B cell (primary cell): ENCODE data around the gene NDUFA6.

Source experiments
- CTCF ChIP-seq: fragments of 200-600 bp; IDR thresholded peaks from one replicate; pipeline ENCODE4 v1.8.0; 2022; ENCODE audit warnings: antibody characterized with exemption, mild to moderate bottlenecking
- EZH2 ChIP-seq: IDR thresholded peaks from 2 replicates; pipeline ENCODE4 v1.6.1; 2012; ENCODE audit warnings: borderline replicate concordance, low read depth, mild to moderate bottlenecking, moderate library complexity, low read length; ENCODE audit not compliant: insufficient read depth, poor library complexity, severe bottlenecking

- no peak for TF ChIP-seq CTCF
- no peak for TF ChIP-seq EZH2
Measured at GRCh38 chr22:42077486-42078125, 13.0 kb downstream of the NDUFA6 start.
